Measurements from ENCODE around the gene SHC1. TPM values are rescaled to one million over a fixed set of nuclear protein-coding genes. Genes with fewer than 3 reads are reported as not detected.
"Not testable (repeated sequence)": the region's sequence is repeated elsewhere in the genome, so short reads cannot be mapped to it uniquely, and the experiment has no call there.

SHC1 gene
- total RNA-seq, 2 donors from 2014 or later, result 98.3 to 104 TPM

DNA sequence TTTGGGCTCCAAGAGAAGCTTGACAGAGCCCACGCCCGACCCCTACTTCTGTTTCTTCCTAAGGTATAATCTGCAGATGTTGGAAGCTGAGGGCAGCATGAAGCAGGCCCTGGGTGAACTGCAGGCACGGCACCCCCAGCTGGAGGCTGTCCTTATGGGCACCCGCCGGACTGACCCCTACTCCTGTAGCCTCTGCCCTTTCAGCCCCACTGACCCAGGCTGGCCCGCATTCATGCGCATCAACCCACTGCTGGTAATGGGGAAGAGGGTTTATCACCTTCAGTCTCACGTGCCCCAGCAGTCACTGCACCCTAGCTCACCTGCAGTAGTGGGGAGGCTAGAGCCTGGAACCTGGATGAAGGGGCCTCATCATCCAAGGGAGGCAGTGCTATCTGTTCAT is 19.7 kb upstream of the SHC1 start:
- Histone ChIP-seq H3K36me3 (peaks cover 7% of the 10 kb centered on the region), H3K4me1 (no peaks in the 10 kb centered on the region), H3K9me3 (no peaks in the 10 kb centered on the region), H3K27me3 (no peaks in the 10 kb centered on the region), H3K4me3 (no peak overlapping the region), H3K27ac (no peak overlapping the region), H3K9ac (ENCODE audit: low read depth in 2 of 2, low read length in 2 of 2) (no peak overlapping the region)
- DNase-seq, result no peak
- intact Hi-C loops (cut with DNase I), result no loop called here
- TF ChIP-seq, protein P1, sequence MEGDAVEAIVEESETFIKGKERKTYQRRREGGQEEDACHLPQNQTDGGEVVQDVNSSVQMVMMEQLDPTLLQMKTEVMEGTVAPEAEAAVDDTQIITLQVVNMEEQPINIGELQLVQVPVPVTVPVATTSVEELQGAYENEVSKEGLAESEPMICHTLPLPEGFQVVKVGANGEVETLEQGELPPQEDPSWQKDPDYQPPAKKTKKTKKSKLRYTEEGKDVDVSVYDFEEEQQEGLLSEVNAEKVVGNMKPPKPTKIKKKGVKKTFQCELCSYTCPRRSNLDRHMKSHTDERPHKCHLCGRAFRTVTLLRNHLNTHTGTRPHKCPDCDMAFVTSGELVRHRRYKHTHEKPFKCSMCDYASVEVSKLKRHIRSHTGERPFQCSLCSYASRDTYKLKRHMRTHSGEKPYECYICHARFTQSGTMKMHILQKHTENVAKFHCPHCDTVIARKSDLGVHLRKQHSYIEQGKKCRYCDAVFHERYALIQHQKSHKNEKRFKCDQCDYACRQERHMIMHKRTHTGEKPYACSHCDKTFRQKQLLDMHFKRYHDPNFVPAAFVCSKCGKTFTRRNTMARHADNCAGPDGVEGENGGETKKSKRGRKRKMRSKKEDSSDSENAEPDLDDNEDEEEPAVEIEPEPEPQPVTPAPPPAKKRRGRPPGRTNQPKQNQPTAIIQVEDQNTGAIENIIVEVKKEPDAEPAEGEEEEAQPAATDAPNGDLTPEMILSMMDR (IDR thresholded peaks at IDR 0.05), result no peak

DNA sequence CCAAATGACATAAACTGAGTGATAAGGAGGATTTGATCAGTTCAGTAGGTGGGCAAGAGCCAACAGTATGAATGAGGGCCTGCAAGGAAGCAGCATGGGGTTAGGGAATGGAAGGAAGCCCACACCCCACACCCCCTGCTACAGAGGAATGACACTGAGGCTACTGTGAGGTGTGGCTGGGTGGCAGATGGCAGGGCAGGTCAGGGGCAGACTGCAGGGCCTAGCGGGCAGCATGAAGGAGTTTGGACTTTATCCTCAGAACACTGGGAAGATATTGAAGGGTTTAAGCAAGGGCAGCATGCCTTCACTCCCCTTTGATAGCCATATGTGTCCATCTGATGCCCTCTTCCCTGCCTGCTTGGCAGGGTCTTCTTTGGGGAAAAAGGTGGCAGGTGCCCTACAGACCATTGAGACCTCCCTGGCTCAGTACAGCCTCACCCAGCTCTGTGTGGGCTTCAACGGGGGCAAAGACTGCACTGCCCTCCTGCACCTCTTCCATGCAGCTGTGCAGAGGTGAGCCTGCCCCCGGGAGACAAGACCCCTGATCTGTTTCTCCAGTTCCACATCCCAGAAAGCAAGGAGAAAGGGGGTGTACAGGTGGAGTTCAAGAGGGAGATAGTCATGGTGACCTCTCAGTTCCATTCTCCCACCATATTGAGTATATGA is 18.8 kb upstream of the SHC1 start:
- peaks cover 7% of the 10 kb centered on the region for H3K36me3 ChIP-seq
- no peak overlapping the region for H3K27ac ChIP-seq
- H3K4me1 ChIP-seq, result no peaks in the 10 kb centered on the region
- intact Hi-C loops (cut with DNase I), result no loop called here
- no peak overlapping the region for H3K4me3 ChIP-seq
- H3K9ac ChIP-seq (ENCODE audit: low read depth in 2 of 2, low read length in 2 of 2), result no peak overlapping the region
- no peaks in the 10 kb centered on the region for H3K27me3 ChIP-seq
- TF ChIP-seq, protein P1 (IDR thresholded peaks at IDR 0.05), result no peak
- no peaks in the 10 kb centered on the region for H3K9me3 ChIP-seq
- DNase-seq, result no peak

DNA sequence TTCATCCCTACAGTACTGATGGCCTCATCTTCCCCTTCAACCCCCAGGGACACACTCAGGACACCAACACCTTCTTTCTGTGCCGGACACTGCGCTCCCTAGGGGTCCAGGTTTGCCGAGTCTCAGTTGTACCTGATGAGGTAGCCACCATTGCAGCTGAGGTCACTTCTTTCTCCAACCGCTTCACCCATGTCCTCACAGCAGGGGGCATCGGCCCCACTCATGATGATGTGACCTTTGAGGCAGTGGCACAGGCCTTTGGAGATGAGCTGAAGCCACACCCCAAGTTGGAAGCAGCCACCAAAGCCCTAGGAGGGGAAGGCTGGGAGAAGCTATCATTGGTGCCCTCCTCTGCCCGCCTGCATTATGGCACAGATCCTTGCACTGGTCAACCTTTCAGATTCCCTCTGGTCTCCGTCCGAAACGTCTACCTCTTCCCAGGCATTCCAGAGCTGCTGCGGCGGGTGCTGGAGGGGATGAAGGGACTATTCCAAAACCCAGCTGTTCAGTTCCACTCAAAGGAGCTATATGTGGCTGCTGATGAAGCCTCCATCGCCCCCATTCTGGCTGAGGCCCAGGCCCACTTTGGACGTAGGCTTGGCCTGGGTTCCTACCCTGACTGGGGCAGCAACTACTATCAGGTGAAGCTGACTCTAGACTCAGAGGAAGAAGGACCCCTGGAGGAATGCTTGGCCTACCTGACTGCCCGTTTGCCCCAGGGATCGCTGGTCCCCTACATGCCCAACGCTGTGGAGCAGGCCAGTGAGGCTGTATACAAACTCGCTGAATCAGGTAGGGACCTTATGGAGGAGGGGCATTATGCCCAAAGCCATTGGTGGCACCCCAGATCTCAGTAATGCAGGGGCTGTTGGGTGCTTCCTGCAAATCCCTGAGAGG is 17.8 kb upstream of the SHC1 start:
- H3K27me3 ChIP-seq, result no peaks in the 10 kb centered on the region
- H3K9ac ChIP-seq (ENCODE audit: low read depth in 2 of 2, low read length in 2 of 2), result no peak overlapping the region
- no peak overlapping the region for H3K27ac ChIP-seq
- H3K9me3 ChIP-seq, result no peaks in the 10 kb centered on the region
- intact Hi-C loops (cut with DNase I), result no loop called here
- no peak overlapping the region for H3K4me3 ChIP-seq
- peaks cover 7% of the 10 kb centered on the region for H3K36me3 ChIP-seq
- H3K4me1 ChIP-seq, result peaks cover 5% of the 10 kb centered on the region
- TF ChIP-seq, protein P1 (IDR thresholded peaks at IDR 0.05), result no peak
- DNase-seq, result no peak

DNA sequence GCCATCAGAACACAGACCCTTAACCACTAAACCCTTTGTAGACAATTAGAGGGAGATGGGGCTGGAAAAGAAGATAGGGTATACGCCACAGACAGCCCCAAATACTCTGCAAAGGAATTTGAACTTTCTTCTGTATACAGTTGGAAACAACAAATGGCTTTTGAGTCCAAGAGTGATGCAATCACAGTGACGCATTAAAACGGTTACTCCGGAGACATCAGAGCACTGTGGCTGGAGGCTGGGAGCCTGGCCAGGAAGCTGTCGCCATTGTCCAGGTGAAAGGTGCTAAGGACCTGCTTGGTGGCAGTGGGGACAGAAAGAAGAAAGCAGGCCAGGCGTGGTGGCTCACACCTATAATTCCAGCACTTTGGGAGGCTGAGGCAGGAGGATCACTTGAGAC is 16.8 kb upstream of the SHC1 start:
- H3K27me3 ChIP-seq, result no peaks in the 10 kb centered on the region
- intact Hi-C loops (cut with DNase I), result no loop called here
- H3K9me3 ChIP-seq, result no peaks in the 10 kb centered on the region
- H3K4me1 ChIP-seq, result peaks cover 5% of the 10 kb centered on the region
- H3K36me3 ChIP-seq, result peaks cover 7% of the 10 kb centered on the region
- no peak for DNase-seq
- TF ChIP-seq, protein P1 (IDR thresholded peaks at IDR 0.05), result no peak
- H3K27ac ChIP-seq, result no peak overlapping the region
- no peak overlapping the region for H3K4me3 ChIP-seq
- H3K9ac ChIP-seq (ENCODE audit: low read depth in 2 of 2, low read length in 2 of 2), result no peak overlapping the region

DNA sequence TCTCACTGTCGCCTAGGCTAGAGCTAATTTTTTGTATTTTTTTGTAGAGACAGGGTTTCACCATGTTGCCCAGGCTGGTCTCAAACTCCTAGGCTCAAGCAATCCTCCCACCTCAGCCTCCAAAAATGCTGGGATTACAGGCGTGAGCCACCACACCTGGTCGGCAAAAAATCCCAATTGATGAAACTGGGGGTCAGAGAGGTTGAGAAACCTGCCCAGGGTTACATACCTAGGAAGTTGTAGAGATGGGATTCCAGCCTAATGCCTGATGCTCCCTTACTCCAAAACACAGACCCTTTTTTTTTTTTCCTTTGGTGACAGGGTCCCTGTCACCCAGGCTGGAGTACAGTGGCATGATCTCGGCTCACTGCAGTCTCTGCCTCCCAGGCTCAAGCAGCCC is 16.2 kb upstream of the SHC1 start:
- H3K27me3 ChIP-seq; H3K4me3 ChIP-seq; H3K4me1 ChIP-seq; H3K9ac ChIP-seq (ENCODE audit: low read depth in 2 of 2, low read length in 2 of 2); H3K9me3 ChIP-seq; intact Hi-C loops (cut with DNase I); H3K36me3 ChIP-seq; DNase-seq; H3K27ac ChIP-seq: not testable (repeated sequence)

All from colonic mucosa (tissue), 4 donors.